MCF 10A (cell line): ENCODE measurements around the gene LDAH. TPM values are rescaled to one million over a fixed set of nuclear protein-coding genes. Genes with fewer than 3 reads are reported as not detected.

Experiments
- BruUV-seq: library from RNA; stranded (reverse); fragments of 400-500 nt; replicated peaks from 2 replicates; lab custom pipeline; 2021; lab: Mats Ljungman, UMichigan
- CTCF ChIA-PET: fragments of 300-600 bp; sonication (Branson Sonifier 250); formaldehyde crosslinking; extraction: SDS; loops from one replicate; lab custom pipeline; 2021; ENCODE audit warnings: antibody characterized with exemption, inconsistent platforms; lab: Yijun Ruan, JAX
- POLR2A ChIA-PET: fragments of 300-600, 350-650 bp; sonication (Branson Sonifier 250); formaldehyde crosslinking; extraction: SDS; loops from one replicate; lab custom pipeline; 2020; ENCODE audit warnings: antibody characterized with exemption, inconsistent platforms; lab: Yijun Ruan, JAX
- DNase-seq: peaks from one replicate; pipeline ENCODE4 v3.0.0-alpha.2; 2018; ENCODE audit not compliant: unreplicated experiment
- H3K27ac Mint-ChIP-seq: one replicate; pipeline ENCODE4 v1.8.0; 2022; ENCODE audit warnings: mild to moderate bottlenecking, low read depth, mixed read lengths; ENCODE audit not compliant: unreplicated experiment
- H3K27me3 Mint-ChIP-seq: one replicate; pipeline ENCODE4 v1.8.0; 2022; ENCODE audit warnings: mixed read lengths; ENCODE audit not compliant: insufficient read depth, unreplicated experiment
- H3K36me3 Mint-ChIP-seq: one replicate; pipeline ENCODE4 v1.8.0; 2022; ENCODE audit warnings: mild to moderate bottlenecking, moderate library complexity, mixed read lengths; ENCODE audit not compliant: insufficient read depth, unreplicated experiment
- H3K4me1 Mint-ChIP-seq: one replicate; pipeline ENCODE4 v1.8.0; 2022; ENCODE audit warnings: mixed read lengths; ENCODE audit not compliant: insufficient read depth, unreplicated experiment
- H3K4me3 Mint-ChIP-seq: one replicate; pipeline ENCODE4 v1.8.0; 2022; ENCODE audit warnings: mild to moderate bottlenecking, moderate library complexity, mixed read lengths; ENCODE audit not compliant: unreplicated experiment
- H3K9me3 Mint-ChIP-seq: one replicate; pipeline ENCODE4 v1.8.0; 2022; ENCODE audit warnings: mixed read lengths; ENCODE audit not compliant: unreplicated experiment
- intact Hi-C: fragments of 100-400 bp; cut with micrococcal nuclease; formaldehyde crosslinking; loops from 2 replicates; pipeline ENCODE4 v1.14.1; 2022
- total RNA-seq: library from RNA; stranded (reverse); gene quantifications from 2 replicates; pipeline ENCODE4 v1.2.3, GENCODE V29; 2022
- TF ChIP-seq, protein P1 (sequence below): fragments of 200-600 bp; IDR thresholded peaks from one replicate; pipeline ENCODE4 v1.8.0; 2022; ENCODE audit warnings: antibody characterized with exemption, mild to moderate bottlenecking; ENCODE audit not compliant: unreplicated experiment

Gene LDAH
- total RNA-seq, 1 experiment from 2014 or later: 17.0 TPM

DNA sequence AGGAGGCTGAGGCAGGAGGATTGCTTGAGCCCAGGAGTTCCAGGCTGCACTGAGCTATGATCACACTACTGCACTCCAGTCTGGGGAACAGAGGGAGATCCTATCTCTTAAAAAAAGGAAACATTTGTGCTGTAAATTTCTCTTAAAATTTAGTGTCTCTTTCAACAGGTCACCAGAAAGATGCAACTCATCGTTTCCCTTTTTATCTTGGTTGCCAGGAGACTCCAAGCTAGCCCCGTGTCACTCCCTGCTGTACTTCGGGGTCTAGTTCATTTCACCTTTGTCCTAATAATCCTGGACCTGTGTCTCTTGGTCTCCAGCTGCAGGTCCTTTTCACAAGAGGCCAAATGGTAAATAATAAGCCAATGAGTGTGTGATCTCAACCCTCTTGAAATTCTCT lies 179.1 kb downstream of the LDAH start:
- no peaks in the 10 kb centered on the region for H3K27me3 Mint-ChIP-seq
- intact Hi-C loops: loop anchor here (5.0 kb wide), 1 partner anchor 542 kb away; no protein-coding TSS in a partner anchor
- H3K27ac Mint-ChIP-seq: no peak overlapping the region
- no peaks in the 10 kb centered on the region for H3K9me3 Mint-ChIP-seq
- peaks cover 31% of the 10 kb centered on the region for H3K36me3 Mint-ChIP-seq
- TF ChIP-seq, protein P1, sequence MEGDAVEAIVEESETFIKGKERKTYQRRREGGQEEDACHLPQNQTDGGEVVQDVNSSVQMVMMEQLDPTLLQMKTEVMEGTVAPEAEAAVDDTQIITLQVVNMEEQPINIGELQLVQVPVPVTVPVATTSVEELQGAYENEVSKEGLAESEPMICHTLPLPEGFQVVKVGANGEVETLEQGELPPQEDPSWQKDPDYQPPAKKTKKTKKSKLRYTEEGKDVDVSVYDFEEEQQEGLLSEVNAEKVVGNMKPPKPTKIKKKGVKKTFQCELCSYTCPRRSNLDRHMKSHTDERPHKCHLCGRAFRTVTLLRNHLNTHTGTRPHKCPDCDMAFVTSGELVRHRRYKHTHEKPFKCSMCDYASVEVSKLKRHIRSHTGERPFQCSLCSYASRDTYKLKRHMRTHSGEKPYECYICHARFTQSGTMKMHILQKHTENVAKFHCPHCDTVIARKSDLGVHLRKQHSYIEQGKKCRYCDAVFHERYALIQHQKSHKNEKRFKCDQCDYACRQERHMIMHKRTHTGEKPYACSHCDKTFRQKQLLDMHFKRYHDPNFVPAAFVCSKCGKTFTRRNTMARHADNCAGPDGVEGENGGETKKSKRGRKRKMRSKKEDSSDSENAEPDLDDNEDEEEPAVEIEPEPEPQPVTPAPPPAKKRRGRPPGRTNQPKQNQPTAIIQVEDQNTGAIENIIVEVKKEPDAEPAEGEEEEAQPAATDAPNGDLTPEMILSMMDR: no peak
- peaks cover 26% of the 10 kb centered on the region for H3K4me1 Mint-ChIP-seq
- ChIA-PET POLR2A (interaction anchor here (0.5 to 1.2 kb wide), 2 partner anchors 204 to 229 kb away, joined by 3 to 5 read pairs; no protein-coding TSS in a partner anchor), CTCF (interaction anchor here (0.6 to 7.1 kb wide), 24 partner anchors 8 to 539 kb away, joined by 3 to 98 read pairs (median 9); partner anchors contain the start of genes HS1BP3 and RHOB)
- no peak overlapping the region for H3K4me3 Mint-ChIP-seq
- BruUV-seq: no TSS peak
- DNase-seq: no peak

- no peak for DNase-seq
- peaks cover 18% of the 10 kb centered on the region for H3K4me1 Mint-ChIP-seq
- no peaks in the 10 kb centered on the region for H3K9me3 Mint-ChIP-seq
- ChIA-PET POLR2A (interaction anchor here (0.7 to 1.2 kb wide), 3 partner anchors 201 to 231 kb away, joined by 3 to 5 read pairs (median 3); no protein-coding TSS in a partner anchor), CTCF (interaction anchor here (0.6 to 7.1 kb wide), 42 partner anchors 8 to 1505 kb away, joined by 3 to 98 read pairs (median 6); partner anchors contain the start of genes HS1BP3 and RHOB)
- intact Hi-C loops: loop anchor here (5.0 kb wide), 1 partner anchor 541 kb away; no protein-coding TSS in a partner anchor
- H3K27me3 Mint-ChIP-seq: no peaks in the 10 kb centered on the region
- no peak overlapping the region for H3K27ac Mint-ChIP-seq
- peaks cover 31% of the 10 kb centered on the region for H3K36me3 Mint-ChIP-seq
- TF ChIP-seq, protein P1: no peak
- no TSS peak for BruUV-seq
- H3K4me3 Mint-ChIP-seq: no peak overlapping the region
Observed at GRCh38 chr2:20643060-20643459, 179.8 kb downstream of the LDAH start.

- peaks cover 31% of the 10 kb centered on the region for H3K36me3 Mint-ChIP-seq
- no peaks in the 10 kb centered on the region for H3K9me3 Mint-ChIP-seq
- intact Hi-C loops: loop anchor here (1.0 to 5.0 kb wide), 2 partner anchors 246 to 540 kb away; no protein-coding TSS in a partner anchor
- DNase-seq: peak; percentile 70
- ChIA-PET POLR2A (interaction anchor here (0.7 to 1.6 kb wide), 7 partner anchors 9 to 231 kb away, joined by 3 to 8 read pairs (median 5); partner anchors contain the start of genes HS1BP3 and RHOB), CTCF (interaction anchor here (0.6 to 7.1 kb wide), 52 partner anchors 8 to 1504 kb away, joined by 3 to 98 read pairs (median 6); partner anchors contain the start of genes HS1BP3 and RHOB)
- TF ChIP-seq, protein P1: peak; percentile 91
- no peaks in the 10 kb centered on the region for H3K27me3 Mint-ChIP-seq
- H3K27ac Mint-ChIP-seq: no peak overlapping the region
- H3K4me3 Mint-ChIP-seq: no peak overlapping the region
- BruUV-seq: no TSS peak
- H3K4me1 Mint-ChIP-seq: peaks cover 17% of the 10 kb centered on the region
Observed at GRCh38 chr2:20642055-20642971, 180.6 kb downstream of the LDAH start.
